Esophagus squamous epithelium (tissue), 5 donors: Measurements from ENCODE around the gene THAP10. TPM values are rescaled to one million over a fixed set of nuclear protein-coding genes. Genes with fewer than 3 reads are reported as not detected.

Experiments used
- DNase-seq: peaks from one replicate; lab custom pipeline; 2025; lab: John Stamatoyannopoulos, UW
- H3K27ac ChIP-seq, 4 donors: fragments of 200-600 bp; sonication (generic); one replicate each; pipeline ENCODE4 v1.5.1; 2016 to 2019; ENCODE audit warnings: mild to moderate bottlenecking in 1 of 4
- H3K27me3 ChIP-seq, 4 donors: fragments of 200-600 bp; sonication (generic); 1 replicate in 3 of 4; 2 replicates in 1 of 4; pipeline versions ENCODE4 v1.5.1 to v1.6.0; 2017 to 2021; ENCODE audit warnings: antibody characterized with exemption in 1 of 4
- H3K36me3 ChIP-seq, 3 donors: fragments of 200-600 bp; sonication (generic); one replicate each; pipeline ENCODE4 v1.5.1; 2016 to 2019
- H3K4me1 ChIP-seq, 3 donors: fragments of 200-600 bp; sonication (generic); one replicate each; pipeline ENCODE4 v1.5.1; 2017 to 2019
- H3K4me3 ChIP-seq, 4 donors: fragments of 200-600 bp; sonication (generic); 1 replicate in 3 of 4; 2 replicates in 1 of 4; pipeline ENCODE4 v1.5.1; 2016 to 2019; ENCODE audit warnings: mild to moderate bottlenecking in 2 of 4, moderate library complexity in 1 of 4
- H3K9me3 ChIP-seq, 3 donors: fragments of 200-600 bp; sonication (generic); one replicate each; pipeline ENCODE4 v1.5.1; 2016 to 2019
- CTCF ChIP-seq, 6 experiments: fragments of 450-650 bp in 4 of 6; fragments of 200-600 bp in 2 of 6; sonication (generic) in 2 of 6; IDR thresholded peaks; one replicate each; pipeline ENCODE4 v1.5.1; 2016 to 2019; ENCODE audit warnings: antibody characterized with exemption in 6 of 6, mild to moderate bottlenecking in 4 of 6, moderate library complexity in 4 of 6
- POLR2A ChIP-seq, 4 donors: fragments of 450-650 bp; IDR thresholded peaks; one replicate each; pipeline ENCODE4 v1.6.1; 2017; ENCODE audit warnings: antibody characterized with exemption in 4 of 4, mild to moderate bottlenecking in 4 of 4, moderate library complexity in 3 of 4
- WGBS, 2 donors: methylation state at CpG; one replicate each; pipeline ENCODE4 v1.1.5; 2018; 5-methylcytosine and 5-hydroxymethylcytosine counted together
- intact Hi-C: fragments of 100-400 bp; cut with DNase I; formaldehyde crosslinking; loops from one replicate; pipeline ENCODE4 v1.15.0; 2022
- total RNA-seq, 4 donors: library from RNA; depleted of rRNA; stranded (reverse); fragments of >200 nt; gene quantifications; one replicate each; pipeline ENCODE4 v1.1.0, GENCODE V29; 2016
- donor health status: DM: yes; HTN: yes; CAD: no.

The THAP10 gene
- total RNA-seq, 4 donors from 2014 or later = 1.5 to 3.0 (median 2.3) TPM

- 40 to 59% methylated on average over 5 of the region's 5 CpGs for WGBS, 2 donors
- Histone ChIP-seq H3K4me3 (peak overlapping the region in 1 of 4 donors; percentile 15), H3K27me3 (peaks cover 0 to 36% (median 1%) of the 10 kb centered on the region in 4 donors), H3K4me1 (peaks cover 0 to 48% (median 22%) of the 10 kb centered on the region in 3 donors), H3K27ac (peak overlapping the region in 3 of 4 donors; percentile 71 to 92 (median 84)), H3K9me3 (no peaks in the 10 kb centered on the region), H3K36me3 (no peaks in the 10 kb centered on the region)
- TF ChIP-seq CTCF (IDR thresholded peaks at IDR 0.05) (no peak), POLR2A (IDR thresholded peaks at IDR 0.05) (no peak)
- DNase-seq = no peak
- intact Hi-C loops = no loop called here
These were observed 35.2 kb downstream of the THAP10 start for GRCh38 chr15:70856884-70857561.

- peak overlapping the region; percentile 40 to 92 (median 78) for H3K27ac ChIP-seq
- no peak for TF ChIP-seq CTCF (IDR thresholded peaks at IDR 0.05)
- TF ChIP-seq POLR2A (IDR thresholded peaks at IDR 0.05) = no peak
- H3K4me3 ChIP-seq = peak overlapping the region in 1 of 4 donors; percentile 15
- DNase-seq = no peak
- no peaks in the 10 kb centered on the region for H3K36me3 ChIP-seq
- intact Hi-C loops = no loop called here
- H3K9me3 ChIP-seq = no peaks in the 10 kb centered on the region
- WGBS, 2 donors = 52 to 71% methylated on average over 7 of the region's 7 CpGs
- H3K4me1 ChIP-seq = peaks cover 0 to 53% (median 23%) of the 10 kb centered on the region in 3 donors
- H3K27me3 ChIP-seq = peaks cover 0 to 42% (median 1%) of the 10 kb centered on the region in 4 donors
These were observed 35.9 kb downstream of the THAP10 start for GRCh38 chr15:70856177-70856883.

- no peaks in the 10 kb centered on the region for H3K9me3 ChIP-seq
- peak overlapping the region; percentile 40 to 92 (median 65) for H3K27ac ChIP-seq
- H3K4me1 ChIP-seq = peaks cover 0 to 53% (median 23%) of the 10 kb centered on the region in 3 donors
- intact Hi-C loops = no loop called here
- 63 to 80% methylated on average over 2 of the region's 2 CpGs for WGBS, 2 donors
- H3K27me3 ChIP-seq = peaks cover 0 to 42% (median 1%) of the 10 kb centered on the region in 4 donors
- no peak overlapping the region for H3K4me3 ChIP-seq
- DNase-seq = no peak
- TF ChIP-seq CTCF (IDR thresholded peaks at IDR 0.05) = no peak
- TF ChIP-seq POLR2A (IDR thresholded peaks at IDR 0.05) = no peak
- no peaks in the 10 kb centered on the region for H3K36me3 ChIP-seq
These were observed 36.5 kb downstream of the THAP10 start for GRCh38 chr15:70855764-70856163.

- TF ChIP-seq POLR2A (IDR thresholded peaks at IDR 0.05) = no peak
- TF ChIP-seq CTCF (IDR thresholded peaks at IDR 0.05) = no peak
- no peak for DNase-seq
- Histone ChIP-seq H3K27ac (peak overlapping the region; percentile 76 to 94 (median 88)), H3K9me3 (no peaks in the 10 kb centered on the region), H3K4me1 (peaks cover 0 to 53% (median 23%) of the 10 kb centered on the region in 3 donors), H3K4me3 (peak overlapping the region in 3 of 4 donors; percentile 46 to 87 (median 66)), H3K36me3 (no peaks in the 10 kb centered on the region), H3K27me3 (peaks cover 0 to 42% (median 0%) of the 10 kb centered on the region in 4 donors)
- intact Hi-C loops = no loop called here
- WGBS, 2 donors = 39 to 62% methylated on average over 3 to 4 of the region's 4 CpGs
These were observed 37.6 kb downstream of the THAP10 start for GRCh38 chr15:70854666-70854976.
